ENCODE data around the gene NOP14.
"Not testable (repeated sequence)": the region's sequence is repeated elsewhere in the genome, so short reads cannot be mapped to it uniquely, and the experiment has no call there.

The NOP14 gene

DNA sequence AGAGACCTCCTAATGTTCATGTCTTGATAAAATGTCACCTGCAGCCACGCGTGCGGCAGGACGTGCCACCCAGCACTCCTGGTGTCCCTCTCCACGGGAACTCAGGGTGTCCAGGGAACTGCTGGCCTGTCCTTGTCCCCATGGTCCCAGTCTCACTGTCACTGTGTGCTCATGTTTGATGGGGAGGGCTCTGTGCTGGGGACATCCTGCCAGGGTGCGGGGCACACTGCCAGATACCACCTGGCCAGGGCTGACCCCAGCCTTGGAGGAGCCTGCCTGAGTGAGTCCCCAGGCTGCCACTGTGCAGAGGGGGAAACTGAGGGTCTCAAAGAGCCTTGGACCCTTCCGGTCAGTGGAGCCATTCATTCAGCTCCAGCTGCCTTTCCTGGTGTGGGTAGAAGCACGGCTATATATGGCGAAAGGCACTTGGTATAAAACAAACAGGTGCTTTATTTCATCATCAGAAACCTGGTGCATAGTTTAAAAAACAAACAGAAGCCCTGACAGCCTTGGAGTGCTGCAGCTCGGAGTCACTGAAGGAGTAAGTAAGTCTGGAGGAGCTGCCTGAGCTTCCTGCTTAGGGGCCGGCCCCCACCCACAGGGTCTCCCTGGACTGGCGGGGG is 33.0 kb downstream of the NOP14 start:
- DNase-seq, result no peak

DNA sequence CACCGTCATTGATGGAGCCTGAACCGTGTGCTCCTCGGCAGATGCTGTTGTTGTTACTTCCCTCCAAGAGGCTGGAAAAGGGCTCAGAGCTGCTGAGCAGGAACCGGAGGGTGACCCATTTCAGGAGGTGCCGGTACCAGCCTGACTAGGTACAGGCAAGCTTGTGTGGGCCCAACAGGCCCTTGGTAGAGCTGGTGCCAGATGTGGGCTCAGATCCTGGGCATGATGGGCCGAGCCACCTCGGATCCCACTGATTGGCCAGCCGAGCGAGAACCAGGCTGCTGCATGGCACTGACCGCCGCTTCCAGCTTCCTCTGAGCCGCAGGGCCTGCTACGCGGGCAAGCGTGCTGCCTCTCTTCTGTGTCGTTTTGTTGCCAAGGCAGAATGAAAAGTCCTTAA is 33.7 kb downstream of the NOP14 start:
- DNase-seq, result no peak

DNA sequence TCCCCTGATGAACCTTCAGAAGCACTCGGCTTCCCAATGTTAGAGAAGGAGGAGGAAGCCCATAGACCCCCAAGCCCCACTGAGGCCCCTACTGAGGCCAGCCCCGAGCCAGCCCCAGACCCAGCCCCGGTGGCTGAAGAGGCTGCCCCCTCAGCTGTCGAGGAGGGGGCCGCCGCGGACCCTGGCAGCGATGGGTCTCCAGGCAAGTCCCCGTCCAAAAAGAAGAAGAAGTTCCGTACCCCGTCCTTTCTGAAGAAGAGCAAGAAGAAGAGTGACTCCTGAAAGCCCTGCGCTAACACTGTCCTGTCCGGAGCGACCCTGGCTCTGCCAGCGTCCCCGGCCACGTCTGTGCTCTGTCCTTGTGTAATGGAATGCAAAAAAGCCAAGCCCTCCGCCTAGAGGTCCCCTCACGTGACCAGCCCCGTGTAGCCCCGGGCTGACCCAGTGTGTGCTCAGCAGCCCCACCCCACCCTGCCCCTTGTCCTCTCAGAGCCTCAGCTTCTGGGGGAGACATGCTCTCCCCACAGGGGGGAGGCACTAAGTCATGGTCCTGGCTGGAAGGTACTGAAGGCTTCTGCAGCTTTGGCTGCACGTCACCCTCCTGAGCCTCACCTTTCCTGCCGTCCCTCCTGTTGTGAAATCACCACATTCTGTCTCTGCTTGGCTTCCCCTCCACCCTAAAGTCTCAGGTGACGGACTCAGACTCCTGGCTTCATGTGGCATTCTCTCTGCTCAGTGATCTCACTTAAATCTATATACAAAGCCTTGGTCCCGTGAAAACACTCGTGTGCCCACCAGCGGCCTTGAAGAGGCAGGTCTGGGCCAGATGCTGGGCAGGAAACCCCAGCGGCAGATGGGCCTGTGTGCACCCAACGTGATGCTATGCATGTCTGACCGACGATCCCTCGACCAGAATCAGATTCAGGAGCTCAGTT is 34.7 kb downstream of the NOP14 start:
- no peak for DNase-seq

DNA sequence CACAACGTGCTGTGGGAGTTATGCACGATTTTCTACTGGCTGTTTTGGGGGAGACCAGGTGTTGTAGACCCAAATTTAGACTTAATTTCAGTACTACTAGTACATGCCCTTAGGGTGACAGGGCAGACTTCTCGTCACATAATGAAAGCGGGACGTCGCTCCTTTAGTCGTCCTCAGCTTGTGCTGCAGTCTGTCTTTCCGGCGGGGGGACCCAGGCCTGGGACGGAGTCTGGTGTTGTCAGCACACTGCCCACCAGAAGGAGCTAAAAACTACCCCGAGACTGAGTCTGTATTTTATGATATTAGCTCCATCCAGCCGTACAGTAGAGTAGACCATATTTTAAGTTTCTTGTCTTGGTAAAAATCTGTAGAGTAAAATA is 35.5 kb downstream of the NOP14 start:
- DNase-seq, result no peak

DNA sequence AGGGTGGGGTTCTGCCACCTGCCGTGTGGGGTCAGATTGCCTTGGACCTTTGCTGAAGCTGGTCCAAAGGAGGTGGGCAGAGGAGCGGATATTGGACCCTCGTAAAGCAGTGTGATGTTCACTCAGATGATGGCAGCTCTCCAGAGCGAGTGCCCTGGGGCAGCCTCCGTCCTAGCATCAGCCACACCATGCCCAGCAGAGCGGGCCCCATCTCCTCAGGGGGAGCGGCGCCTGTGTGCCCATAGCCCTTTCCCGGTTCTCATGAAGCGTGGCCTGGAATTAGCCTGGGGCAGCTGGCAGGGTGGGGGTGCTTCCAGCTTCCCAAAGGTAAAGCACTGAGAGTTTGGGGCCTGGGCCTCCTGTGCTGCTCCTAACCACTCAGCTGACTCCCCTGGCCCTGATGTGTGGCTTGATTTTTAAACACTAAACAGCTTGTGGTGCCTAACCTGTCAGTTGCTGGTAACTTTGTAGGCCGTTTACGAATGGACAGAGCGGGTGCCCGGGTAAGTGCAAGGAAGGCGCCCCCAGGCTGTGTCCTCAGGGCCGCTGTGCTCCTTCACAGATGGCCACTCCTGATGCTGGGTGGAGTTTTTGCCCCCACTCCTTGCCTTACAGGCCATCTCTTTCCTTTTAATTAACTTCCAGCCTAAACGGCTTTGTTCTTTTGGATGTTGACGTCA is 36.0 kb downstream of the NOP14 start:
- DNase-seq, result no peak

DNA sequence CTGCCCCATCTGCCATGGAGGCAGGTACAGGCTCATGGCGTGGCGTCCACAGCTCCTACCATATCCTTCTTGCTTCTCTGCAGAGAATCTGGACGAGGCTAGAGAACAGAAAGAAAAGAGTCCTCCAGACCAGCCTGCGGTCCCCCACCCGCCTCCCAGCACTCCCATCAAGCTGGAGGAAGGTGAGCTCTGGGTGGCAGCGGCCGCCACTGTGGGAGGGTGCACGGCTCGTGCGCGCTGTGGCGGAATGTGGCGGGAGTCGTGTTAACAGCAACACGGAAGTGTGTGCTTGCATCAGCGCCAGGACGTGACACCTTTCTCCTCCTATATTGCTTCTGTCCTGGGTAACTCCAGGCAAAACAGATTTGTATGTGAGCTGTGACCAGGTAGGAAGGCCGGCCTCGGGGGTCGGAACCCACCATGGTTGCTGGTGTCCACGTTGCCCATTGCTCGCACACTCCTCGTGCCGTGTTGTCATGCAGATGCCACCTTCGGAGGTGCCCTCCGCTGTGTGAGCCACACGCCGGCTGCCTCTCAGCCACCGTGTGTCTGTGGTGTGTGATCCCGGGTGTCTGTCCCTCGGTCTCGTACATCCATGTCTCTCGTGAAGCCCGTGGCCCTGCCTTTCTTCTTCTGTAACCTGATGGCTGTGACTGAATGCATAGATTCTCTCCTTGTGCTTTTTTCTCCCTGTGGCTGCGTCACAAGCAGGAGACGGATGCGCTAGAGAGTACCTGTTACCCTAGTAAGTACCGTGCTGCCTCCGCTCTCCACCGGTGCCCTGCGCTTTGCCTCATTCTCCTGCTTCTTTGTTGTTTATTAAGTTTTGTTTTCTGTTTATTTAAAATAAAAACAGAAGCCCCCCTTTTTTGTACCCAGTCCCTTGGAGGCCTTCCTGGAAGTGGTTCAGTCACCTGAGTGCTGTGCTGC is 37.0 kb downstream of the NOP14 start:
- no peak for DNase-seq

DNA sequence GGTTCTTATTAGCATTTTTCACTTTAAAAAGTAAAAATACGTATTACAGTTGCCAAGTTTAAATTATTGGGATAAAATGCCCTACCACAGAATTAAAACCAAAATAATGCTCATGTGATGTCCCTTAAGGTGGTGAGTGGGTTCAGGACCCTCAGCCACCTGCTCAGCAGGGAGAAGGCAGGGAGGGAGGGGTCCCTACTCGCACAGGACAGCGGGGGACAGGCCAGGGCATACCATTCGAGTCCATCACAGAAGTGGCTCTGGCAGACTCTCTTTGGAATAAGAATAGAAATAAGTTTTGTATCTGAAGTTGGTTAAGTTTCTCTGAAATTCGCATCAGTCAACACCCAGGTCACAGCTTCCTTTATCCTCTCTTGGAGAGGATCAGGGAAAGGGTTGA is 37.7 kb downstream of the NOP14 start:
- no peak for DNase-seq

DNA sequence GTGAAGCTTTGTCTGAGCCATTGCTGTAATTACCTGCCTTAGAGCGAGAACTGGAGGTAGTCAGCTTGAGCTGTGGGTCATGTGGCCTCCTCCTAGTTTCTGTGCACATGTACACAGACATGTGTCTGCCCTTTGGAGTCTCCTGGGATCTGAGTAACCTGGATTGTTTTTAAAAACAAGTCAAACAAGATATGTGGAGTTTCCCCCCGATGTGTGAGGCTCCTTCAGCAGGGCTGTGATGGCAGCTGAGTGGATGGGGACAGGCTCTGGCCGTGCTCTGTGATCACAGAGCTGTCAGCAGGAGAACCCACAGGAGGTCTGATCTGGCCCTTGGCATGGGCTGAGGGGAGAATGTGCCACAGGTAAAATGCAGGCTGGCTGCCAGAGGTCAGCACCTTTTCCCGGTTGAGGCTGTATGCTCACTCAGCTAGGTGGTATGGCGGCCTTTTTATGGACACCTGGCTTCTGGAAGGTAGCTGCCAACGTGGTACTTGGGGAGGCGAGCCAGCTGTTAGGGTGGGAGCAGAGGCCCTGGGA is 38.4 kb downstream of the NOP14 start:
- no peak for DNase-seq

DNA sequence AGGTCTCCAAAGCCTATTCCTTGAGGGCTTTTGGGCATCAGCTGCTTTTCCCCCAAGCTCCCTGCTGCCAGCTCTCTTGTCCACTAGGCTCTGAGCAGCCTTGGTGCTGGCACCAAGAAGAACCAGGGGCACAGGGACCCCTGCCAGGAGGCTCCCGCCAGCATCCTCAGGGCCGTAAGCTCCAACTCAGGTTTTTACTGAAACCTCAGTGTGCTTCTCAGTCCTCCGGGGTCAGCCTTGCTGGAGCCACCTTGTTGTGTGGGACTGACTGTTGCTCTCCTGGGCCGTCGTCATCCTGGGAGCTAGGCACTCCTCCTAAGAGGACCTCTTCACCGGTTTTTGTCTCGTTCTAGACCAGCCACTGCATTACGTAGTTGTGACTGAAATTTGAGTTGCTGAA is 38.9 kb downstream of the NOP14 start:
- DNase-seq, result no peak

DNA sequence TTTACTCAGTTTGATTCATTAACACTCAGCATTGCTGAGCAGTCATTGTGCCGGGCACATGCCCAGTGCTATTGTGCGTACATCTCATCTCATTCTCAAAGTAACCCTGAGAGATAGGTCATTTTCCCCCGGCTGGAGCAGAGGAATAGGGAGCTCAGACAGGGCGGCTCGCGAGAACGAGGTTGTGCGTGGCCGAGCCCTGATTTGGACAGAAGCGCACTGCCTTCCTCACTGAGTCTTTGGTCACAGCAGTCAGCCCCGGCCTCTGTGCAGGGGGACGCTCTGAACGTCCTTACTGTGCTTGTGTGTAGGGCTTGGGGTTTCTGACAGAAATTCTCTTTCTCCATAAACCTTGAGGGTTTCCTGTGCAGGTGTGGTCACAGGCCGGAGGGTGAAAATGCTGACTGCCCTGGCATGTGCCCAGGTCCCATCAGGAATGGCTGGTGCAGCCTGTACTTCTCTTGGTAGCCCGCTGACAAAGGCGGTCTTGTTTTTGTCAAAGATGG is 39.5 kb downstream of the NOP14 start:
- no peak for DNase-seq

DNA sequence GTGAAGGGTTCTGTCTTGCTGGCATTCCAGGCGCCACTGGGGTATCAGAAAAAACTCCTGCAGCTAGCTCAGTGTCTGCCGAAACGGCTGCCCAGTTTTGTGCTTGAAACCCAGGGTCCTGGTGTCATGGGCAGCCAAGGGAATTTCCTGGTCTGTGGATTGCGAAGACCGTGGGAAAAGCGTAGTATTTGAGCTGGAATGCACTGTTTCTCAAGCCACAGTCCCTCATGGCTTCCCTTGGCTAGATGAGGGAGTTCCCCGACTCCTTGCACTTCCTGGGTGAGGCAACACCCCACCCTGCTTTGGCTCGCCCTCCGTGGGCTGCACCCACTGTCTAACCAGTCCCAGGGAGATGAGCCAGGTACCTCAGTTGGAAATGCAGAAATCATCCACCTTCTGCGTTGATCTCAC is 40.1 kb downstream of the NOP14 start:
- no peak for DNase-seq

DNA sequence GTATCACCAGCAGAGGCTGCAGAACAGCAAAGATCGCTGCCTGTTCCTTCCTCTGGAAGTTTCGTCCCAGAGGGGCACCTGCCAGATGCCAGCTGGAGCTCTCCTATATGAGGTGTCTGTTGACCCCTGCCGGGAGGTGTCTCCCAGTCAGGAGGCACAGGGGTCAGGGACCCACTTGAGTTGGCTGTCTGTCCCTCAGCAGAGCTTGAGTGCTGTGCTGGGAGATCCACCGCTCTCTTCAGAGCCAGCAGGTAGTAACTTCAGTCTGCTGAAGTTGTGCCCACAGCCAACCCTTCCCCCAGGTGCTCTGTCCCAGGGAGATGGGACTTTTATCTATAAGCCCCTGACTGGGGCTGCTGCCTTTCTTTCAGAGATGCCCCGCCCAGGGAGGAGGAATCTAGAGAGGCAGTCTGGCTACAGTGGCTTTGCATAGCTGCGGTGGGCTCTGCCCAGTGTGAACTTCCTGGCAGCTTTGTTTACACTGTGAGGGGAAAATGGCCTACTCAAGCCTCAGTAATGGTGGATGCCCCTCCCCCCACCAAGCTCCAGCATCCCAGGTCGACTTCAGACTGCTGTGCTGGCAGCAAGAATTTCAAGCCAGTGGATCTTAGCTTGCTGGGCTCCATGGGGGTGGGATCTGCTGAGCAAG is 40.6 kb downstream of the NOP14 start:
- not testable (repeated sequence) for DNase-seq

DNA sequence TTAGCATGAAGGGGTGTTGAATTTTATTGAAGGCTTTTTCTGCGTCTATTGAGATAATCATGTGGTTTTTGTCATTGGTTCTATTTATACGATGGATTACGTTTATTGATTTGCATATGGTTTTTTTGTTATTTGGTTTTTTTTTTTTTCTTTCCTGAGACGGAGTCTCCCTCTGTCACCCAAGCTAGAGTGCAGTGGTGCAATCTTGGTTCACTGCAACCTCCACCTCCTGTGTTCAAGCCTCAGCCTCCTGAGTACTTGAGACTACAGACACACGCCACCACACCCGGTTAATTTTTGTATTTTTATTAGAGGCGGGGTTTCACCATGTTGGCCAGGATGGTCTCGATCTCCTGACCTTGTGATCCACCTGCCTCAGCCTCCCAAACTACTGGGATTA is 44.5 kb downstream of the NOP14 start:
- not testable (repeated sequence) for DNase-seq

DNA sequence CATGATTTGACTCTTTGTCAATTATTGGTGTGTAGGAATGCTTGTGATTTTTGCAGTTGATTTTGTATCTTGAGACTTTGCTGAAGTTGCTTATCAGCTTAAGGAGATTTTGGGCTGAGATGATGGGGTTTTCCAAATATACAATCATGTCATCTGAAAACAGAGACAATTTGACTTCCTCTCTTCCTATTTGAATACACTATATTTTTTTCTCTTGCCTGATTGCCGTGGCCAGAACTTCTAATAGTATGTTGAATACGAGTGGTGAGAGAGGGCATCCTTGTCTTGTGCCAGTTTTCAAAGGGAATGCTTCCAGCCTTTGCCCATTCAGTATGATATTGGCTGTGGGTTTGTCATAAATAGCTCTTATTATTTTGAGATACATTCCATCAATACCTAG is 44.9 kb downstream of the NOP14 start:
- not testable (repeated sequence) for DNase-seq

DNA sequence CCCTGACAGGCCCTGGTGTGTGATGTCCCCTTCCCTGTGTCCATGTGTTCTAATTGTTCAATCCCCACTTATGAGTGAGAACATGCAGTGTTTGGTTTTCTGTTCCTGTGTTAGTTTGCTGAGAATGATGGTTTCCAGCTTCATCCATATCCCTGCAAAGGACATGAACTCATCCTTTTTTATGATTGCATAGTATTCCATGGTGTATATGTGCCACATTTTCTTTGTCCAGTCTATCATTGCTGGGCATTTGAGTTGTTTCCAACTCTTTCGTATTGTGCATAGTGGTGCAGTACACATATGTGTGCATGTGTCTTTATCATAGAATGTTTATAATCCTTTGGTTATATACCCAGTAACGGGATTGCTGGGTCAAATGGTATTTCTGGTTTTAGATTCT is 46.5 kb downstream of the NOP14 start:
- DNase-seq, result not testable (repeated sequence)

DNA sequence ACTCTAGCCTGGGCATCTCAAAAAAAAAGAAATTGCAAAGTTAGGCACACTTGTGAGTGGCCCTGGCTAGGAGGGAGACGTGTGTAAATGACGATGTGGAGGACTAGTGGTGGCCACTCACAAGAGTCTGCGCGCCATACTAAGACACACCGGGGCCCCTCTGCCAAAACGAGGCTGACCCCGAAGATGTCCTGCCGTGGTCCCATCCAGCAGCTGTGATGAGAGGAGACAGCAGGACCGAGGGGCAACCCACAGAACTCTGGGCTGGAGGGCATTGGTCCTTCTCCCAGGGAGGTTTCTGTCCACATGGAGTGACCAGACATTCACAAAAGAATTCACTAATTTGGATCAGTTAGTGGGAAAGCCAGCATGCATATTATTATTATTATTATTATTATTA is 47.4 kb downstream of the NOP14 start:
- DNase-seq, result no peak

DNA sequence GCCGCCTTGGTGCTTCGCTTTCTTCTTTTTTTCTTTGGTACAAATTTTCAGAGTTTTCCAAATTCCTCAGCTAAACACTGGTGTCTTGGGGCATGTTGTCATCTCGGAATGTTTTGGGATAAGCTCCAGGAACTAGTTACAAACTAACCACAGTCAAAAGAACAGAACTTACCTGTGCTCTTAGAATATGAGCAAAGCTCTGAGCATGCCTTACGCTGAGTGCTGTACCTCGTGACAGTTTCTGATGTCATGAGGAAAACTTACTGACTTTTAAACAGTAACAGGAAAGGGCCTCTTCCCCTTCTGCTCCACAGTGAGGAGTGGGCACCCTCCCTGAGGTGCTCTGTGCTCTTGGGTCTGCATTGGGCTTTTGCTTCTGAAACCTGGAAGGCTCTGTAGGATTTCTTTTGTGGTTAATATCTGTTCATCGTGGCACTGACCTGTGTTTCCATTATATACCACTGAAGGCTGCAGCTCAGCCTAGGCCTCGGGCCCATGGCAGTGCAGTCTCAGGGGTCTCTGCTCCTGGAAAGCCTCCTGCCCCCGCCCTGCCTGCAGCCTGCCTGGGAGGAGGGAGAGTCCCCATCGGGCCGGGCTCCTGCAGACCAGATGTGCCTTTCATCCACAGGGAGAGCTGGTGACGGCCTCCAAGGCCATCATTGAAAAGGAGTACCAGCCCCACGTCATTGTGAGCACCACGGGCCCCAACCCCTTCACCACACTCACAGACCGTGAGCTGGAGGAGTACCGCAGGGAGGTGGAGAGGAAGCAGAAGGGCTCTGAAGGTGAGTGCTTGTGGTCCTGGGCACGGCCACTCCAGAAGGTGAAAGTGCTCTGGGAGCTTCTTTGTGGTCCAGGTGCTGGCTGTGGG is 48.7 kb downstream of the NOP14 start:
- DNase-seq, result no peak

DNA sequence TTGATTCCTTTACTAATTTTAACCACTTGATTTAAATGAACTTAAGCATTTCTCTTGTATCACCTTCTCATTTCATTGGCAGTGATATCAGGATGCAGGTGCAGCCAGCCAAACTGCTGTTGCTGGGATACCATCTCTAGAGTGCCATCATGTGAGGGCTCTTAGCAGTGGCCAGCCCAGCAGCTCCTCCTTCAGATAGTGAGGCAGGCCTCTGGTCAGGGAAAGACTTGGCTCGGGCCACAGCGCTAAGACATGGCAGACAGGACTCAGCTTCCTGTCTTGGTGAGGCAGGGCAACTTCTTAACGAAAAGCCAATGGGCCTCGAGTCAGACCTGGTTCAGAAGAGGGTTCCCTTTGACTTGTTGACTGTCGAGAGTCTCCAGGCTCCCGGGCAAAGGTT is 50.0 kb downstream of the NOP14 start:
- DNase-seq, result no peak

DNA sequence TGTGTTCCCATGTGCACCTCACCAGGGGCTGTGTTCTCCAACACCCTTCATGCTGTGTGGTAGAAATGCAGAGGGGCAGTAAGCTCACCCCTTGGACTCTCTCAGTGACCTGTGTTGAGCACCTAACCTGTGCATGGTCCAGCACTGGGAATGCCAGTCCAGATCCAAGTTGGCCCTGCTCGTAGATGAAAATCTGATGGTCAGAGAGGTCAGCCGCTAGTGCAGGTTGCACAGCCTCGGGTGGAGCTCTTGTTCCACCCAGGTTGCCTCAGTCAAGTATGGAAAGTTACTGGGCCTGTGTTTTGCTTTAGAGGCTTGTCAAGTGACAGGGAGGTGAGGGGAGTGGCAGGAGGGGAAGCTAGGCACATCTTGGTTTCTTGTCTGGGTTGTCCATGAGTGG is 51.3 kb downstream of the NOP14 start:
- DNase-seq, result no peak

DNA sequence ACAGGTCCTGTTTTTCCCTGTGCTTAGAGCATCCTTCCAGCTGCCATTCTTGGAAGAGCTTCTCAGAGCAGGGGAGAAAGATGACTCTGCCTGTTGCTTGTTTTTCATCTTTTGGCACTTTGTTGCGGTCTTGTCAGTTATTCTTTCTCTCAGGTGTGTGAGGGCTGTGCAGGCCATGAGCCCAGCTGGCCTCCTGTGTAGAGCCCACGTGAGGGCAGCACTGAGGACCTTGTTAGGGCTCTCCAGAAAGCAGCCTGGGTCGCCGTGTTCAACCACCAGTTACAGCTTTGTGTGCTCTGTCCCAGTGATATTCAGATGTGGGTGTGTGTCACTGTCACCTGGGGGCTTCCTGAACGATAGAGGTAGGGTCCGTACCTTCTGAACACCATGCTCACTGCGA is 52.8 kb downstream of the NOP14 start:
- DNase-seq, result no peak

DNA sequence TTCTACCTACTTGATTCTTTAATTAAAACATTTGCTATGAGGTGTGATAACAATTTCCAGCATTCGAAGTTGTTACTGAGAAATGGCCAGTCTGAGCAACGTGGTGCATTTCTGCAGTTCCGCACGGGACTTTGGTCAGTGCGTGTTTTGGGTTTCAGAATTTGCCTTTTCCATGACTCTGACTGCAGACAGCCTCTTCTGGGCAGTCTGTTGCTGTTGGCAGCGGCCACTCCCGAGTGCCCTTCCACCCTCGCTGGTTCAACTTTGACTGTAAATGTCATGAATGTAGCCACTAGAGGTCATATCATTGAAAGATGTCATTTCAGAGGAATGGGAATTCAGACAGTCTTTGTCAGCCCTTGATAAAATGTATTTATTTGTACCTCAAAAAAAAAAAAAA is 53.6 kb downstream of the NOP14 start:
- no peak for DNase-seq
